NCI-H1105 treated with DMSO at 0.1 percent for 48 hours (cell line): Measurements from ENCODE around the gene HES7.
"Not testable (repeated sequence)": the region's sequence is repeated elsewhere in the genome, so short reads cannot be mapped to it uniquely, and the experiment has no call there.

Experiments used
- DNase-seq: peaks from one replicate; lab custom pipeline; 2025; lab: John Stamatoyannopoulos, UW

Gene HES7

GRCh38 chr17:8122422-8122923 is 1.4 kb downstream of the HES7 start:
- no peak for DNase-seq

- DNase-seq = peak; percentile 48
Observed at GRCh38 chr17:8121681-8122421, 2.1 kb downstream of the HES7 start.

GRCh38 chr17:8121407-8121680 is 2.6 kb downstream of the HES7 start:
- DNase-seq = no peak

- peak; percentile 74 for DNase-seq
Observed at GRCh38 chr17:8120520-8121406, 3.1 kb downstream of the HES7 start.

GRCh38 chr17:8119581-8120519 is 4.1 kb downstream of the HES7 start:
- peak; percentile 92 for DNase-seq

- peak; percentile 87 for DNase-seq
Observed at GRCh38 chr17:8118769-8119580, 4.9 kb downstream of the HES7 start.

GRCh38 chr17:8117980-8118768 is 5.7 kb downstream of the HES7 start, which contains the start of gene ALOXE3:
ALOXE3 (minus strand) TSS chr17:8118514; CDS start chr17:8117990, 524 bp downstream.
- DNase-seq = peak; percentile 30

- DNase-seq = peak; percentile 24
Observed at GRCh38 chr17:8117367-8117979, 6.4 kb downstream of the HES7 start.

GRCh38 chr17:8116776-8117175 is 7.1 kb downstream of the HES7 start:
- DNase-seq = no peak

GRCh38 chr17:8110907-8111306 is 13.0 kb downstream of the HES7 start:
- DNase-seq = no peak

GRCh38 chr17:8110456-8110804 is 13.5 kb downstream of the HES7 start:
- DNase-seq = no peak

- peak; percentile 78 for DNase-seq
Observed at GRCh38 chr17:8109661-8110455, 14.0 kb downstream of the HES7 start.

GRCh38 chr17:8108972-8109660 is 14.8 kb downstream of the HES7 start:
- DNase-seq = no peak

- not testable (repeated sequence) for DNase-seq
Observed at GRCh38 chr17:8106980-8107379, 16.9 kb downstream of the HES7 start.

GRCh38 chr17:8105957-8106398 is 17.9 kb downstream of the HES7 start:
- DNase-seq = no peak

GRCh38 chr17:8104911-8105310 is 19.0 kb downstream of the HES7 start:
- DNase-seq = no peak

- no peak for DNase-seq
Observed at GRCh38 chr17:8103549-8103948, 20.4 kb downstream of the HES7 start.

GRCh38 chr17:8101721-8102120 is 22.2 kb downstream of the HES7 start:
- no peak for DNase-seq
